Activated naive CD4-positive, alpha-beta T cell treated with anti-CD3 and anti-CD28 coated beads, Interleukin-2, amount 10 ng/mL, durations not matched to agents 7 days and 5 days (primary cell): ENCODE results near the gene TRIM73.
A peak's percentile ranks its signal among the peaks of the same experiment; 100 is the strongest.
"Not testable (repeated sequence)": the region's sequence is repeated elsewhere in the genome, so short reads cannot be mapped to it uniquely, and the experiment has no call there.

Experiments used
- CTCF ChIA-PET: fragments of 350-600 bp; sonication (Branson Sonifier 250); formaldehyde crosslinking; loops from one replicate; lab custom pipeline; 2021; ENCODE audit warnings: antibody characterized with exemption; lab: Charles Lee
- DNase-seq: peaks from one replicate; pipeline ENCODE4 v3.0.0-alpha.2; 2020
- H3K27ac Mint-ChIP-seq: one replicate; pipeline ENCODE4 v1.8.0; 2021; ENCODE audit warnings: mild to moderate bottlenecking, moderate library complexity, mixed read lengths
- H3K27me3 Mint-ChIP-seq: one replicate; pipeline ENCODE4 v1.8.0; 2021; ENCODE audit warnings: mild to moderate bottlenecking, mixed read lengths
- H3K36me3 Mint-ChIP-seq: one replicate; pipeline ENCODE4 v1.8.0; 2021; ENCODE audit warnings: mixed read lengths
- H3K4me1 Mint-ChIP-seq: one replicate; pipeline ENCODE4 v1.8.0; 2021; ENCODE audit warnings: mixed read lengths
- H3K4me3 Mint-ChIP-seq: one replicate; pipeline ENCODE4 v1.8.0; 2021; ENCODE audit warnings: mild to moderate bottlenecking, moderate library complexity, mixed read lengths
- H3K9me3 Mint-ChIP-seq: one replicate; pipeline ENCODE4 v1.8.0; 2021; ENCODE audit warnings: mixed read lengths

Gene TRIM73

DNA sequence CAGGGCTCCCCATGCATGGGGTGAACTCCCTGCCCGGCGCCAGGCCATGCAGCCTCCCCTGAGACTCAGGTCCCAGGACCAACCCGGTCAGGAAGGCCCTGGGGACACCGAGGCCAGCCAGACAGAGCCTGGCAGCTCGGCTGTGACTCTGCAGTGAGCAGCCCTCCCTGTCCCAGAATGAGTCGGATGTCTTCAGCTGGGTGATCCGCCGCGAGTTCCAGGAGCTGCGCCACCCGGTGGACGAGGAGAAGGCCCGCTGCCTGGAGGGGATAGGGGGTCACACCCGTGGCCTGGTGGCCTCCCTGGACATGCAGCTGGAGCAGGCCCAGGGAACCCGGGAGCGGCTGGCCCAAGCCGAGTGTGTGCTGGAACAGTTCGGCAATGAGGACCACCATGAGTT lies 9.2 kb downstream of the TRIM73 start:
- H3K36me3 Mint-ChIP-seq, CTCF ChIA-PET, H3K9me3 Mint-ChIP-seq: not testable (repeated sequence)

DNA sequence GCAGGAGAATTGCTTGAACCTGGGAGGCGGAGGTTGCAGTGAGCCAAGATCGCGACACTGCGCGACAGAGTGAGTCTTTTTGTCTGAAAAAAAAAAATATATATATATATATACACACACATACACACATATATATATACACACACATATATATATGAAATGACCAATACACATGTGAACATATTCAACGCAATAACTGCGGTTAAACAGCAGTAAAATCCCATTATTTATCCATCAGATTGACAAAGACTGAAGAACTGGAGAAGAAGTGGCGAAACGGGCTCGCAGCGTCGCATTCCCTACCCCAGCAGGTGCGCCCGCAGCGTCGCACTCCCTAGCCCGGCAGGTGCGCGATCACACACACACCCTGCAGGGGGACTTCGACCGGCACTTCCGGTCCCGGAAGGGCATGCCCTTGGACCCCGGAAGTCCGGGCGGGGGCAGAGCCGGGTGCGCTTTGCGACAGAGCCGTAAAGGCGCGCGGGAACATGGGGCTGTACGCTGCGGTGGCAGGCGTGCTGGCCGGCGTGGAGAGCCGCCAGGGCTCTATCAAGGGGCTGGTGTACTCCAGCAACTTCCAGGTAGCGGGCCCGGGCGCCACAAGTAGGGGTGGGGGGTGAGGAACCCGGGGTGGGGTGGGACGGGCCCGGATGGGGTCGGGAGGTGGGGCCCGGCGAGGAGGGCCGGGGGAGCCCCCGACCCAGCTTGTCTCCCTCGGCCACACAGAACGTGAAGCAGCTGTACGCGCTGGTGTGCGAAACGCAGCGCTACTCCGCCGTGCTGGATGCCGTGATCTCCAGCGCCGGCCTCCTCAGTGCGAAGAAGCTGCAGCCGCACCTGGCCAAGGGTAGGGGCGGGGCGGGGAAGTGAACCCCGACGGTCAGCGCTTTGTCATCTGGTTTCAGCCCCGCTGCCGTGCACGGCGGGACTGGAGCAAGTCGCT lies 14.7 kb downstream of the TRIM73 start:
- H3K27me3 Mint-ChIP-seq, H3K9me3 Mint-ChIP-seq, CTCF ChIA-PET, H3K4me1 Mint-ChIP-seq, H3K36me3 Mint-ChIP-seq: not testable (repeated sequence)
- peak overlapping the region; percentile 58 for H3K27ac Mint-ChIP-seq
- DNase-seq, result peak; percentile 35
- peak overlapping the region; percentile 58 for H3K4me3 Mint-ChIP-seq

More for the DNA sequence above, 9.2 kb downstream of the TRIM73 start:
- DNase-seq, H3K27me3 Mint-ChIP-seq, H3K4me3 Mint-ChIP-seq, H3K27ac Mint-ChIP-seq, H3K4me1 Mint-ChIP-seq: not testable (repeated sequence)

DNA sequence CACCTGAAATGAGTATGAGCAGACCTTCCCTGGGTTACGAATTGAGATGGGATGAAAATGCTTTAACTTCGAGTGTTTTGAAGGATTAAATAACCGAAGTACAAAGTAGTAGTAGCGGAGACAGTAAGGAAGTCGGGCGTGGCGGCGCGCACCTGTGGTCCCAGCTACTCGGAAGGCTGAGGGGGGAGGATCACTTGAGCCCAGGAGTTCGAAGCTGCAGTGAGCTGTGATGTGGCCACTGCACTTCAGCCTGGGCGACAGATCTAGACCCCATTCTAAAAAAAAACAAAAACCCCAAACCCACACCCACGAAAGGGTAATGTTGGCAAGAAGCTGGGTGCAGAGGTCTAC lies 15.4 kb downstream of the TRIM73 start:
- H3K4me3 Mint-ChIP-seq, H3K9me3 Mint-ChIP-seq, DNase-seq, H3K36me3 Mint-ChIP-seq, H3K27me3 Mint-ChIP-seq, CTCF ChIA-PET, H3K4me1 Mint-ChIP-seq, H3K27ac Mint-ChIP-seq: not testable (repeated sequence)

DNA sequence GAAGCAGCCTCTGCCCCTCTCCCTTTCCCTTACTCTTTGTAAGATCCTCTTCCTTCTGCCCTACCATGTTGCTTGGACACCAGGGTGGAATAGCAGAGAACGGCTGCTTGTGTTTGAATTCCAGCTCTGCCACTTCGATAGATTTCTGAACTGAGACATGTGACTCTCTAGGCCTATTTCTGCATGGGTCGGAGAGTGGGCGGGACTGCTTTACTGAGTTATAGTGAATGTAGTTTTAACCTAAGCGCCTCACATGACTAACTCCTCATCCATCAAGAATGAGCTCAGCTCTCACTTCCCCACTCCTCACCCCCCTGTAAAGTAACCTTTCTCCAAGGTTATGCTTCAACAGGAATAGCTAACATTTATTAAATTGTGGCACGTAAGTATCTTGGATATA lies 18.8 kb downstream of the TRIM73 start:
- H3K27ac Mint-ChIP-seq, DNase-seq, H3K4me1 Mint-ChIP-seq, H3K4me3 Mint-ChIP-seq, CTCF ChIA-PET, H3K9me3 Mint-ChIP-seq, H3K36me3 Mint-ChIP-seq, H3K27me3 Mint-ChIP-seq: not testable (repeated sequence)

- H3K9me3 Mint-ChIP-seq, H3K27me3 Mint-ChIP-seq, H3K4me1 Mint-ChIP-seq, H3K4me3 Mint-ChIP-seq, DNase-seq, CTCF ChIA-PET, H3K36me3 Mint-ChIP-seq, H3K27ac Mint-ChIP-seq: not testable (repeated sequence)
Measured at GRCh38 chr7:75414708-75415427, 19.4 kb downstream of the TRIM73 start.

DNA sequence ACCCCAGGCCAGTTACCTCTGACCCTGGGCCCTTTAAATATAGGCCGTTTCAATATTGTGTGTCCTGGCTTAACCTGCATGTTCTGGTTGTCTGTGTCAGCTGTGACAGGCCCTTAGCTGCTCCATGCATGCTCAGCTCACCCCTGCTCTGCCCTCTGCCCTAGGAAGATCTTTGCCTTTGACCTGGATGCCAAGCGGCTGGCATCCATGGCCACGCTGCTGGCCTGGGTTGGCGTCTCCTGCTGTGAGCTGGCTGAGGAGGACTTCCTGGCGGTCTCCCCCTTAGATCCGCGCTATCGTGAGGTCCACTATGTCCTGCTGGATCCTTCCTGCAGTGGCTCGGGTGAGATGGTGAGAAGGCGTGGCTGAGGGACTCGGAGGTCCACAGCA lies 20.0 kb downstream of the TRIM73 start:
- H3K4me3 Mint-ChIP-seq, DNase-seq, H3K9me3 Mint-ChIP-seq, CTCF ChIA-PET, H3K4me1 Mint-ChIP-seq, H3K27ac Mint-ChIP-seq, H3K27me3 Mint-ChIP-seq, H3K36me3 Mint-ChIP-seq: not testable (repeated sequence)

DNA sequence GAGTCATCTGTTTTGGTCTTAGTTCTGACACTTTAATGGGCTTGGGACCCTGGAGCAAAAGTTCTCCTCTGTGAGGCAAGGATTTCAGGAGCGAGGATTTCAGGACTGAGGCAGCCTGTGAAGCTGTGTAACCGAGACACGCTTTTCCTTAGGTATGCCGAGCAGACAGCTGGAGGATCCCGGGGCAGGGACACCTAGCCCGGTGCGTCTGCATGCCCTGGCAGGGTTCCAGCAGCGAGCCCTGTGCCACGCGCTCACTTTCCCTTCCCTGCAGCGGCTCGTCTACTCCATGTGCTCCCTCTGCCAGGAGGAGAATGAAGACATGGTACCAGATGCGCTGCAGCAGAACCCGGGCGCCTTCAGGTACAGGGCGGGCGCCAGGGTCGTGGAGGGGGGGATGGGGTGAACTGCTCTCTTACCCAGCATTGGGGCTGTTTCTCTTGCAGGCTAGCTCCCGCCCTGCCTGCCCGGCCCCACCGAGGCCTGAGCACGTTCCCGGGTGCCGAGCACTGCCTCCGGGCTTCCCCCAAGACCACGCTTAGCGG lies 20.5 kb downstream of the TRIM73 start:
- H3K27me3 Mint-ChIP-seq, DNase-seq, H3K9me3 Mint-ChIP-seq, H3K4me1 Mint-ChIP-seq, H3K27ac Mint-ChIP-seq, H3K4me3 Mint-ChIP-seq, CTCF ChIA-PET: not testable (repeated sequence)
- peaks cover 11% of the 10 kb centered on the region for H3K36me3 Mint-ChIP-seq

GRCh38 chr7:75416787-75417186 lies 21.4 kb downstream of the TRIM73 start:
- not testable (repeated sequence) for H3K4me1 Mint-ChIP-seq

GRCh38 chr7:75418292-75418858 lies 22.9 kb downstream of the TRIM73 start:
- H3K4me1 Mint-ChIP-seq, H3K27ac Mint-ChIP-seq, CTCF ChIA-PET, H3K9me3 Mint-ChIP-seq, DNase-seq, H3K27me3 Mint-ChIP-seq, H3K4me3 Mint-ChIP-seq: not testable (repeated sequence)
- peaks cover 14% of the 10 kb centered on the region for H3K36me3 Mint-ChIP-seq

More at GRCh38 chr7:75416787-75417186, 21.4 kb downstream of the TRIM73 start:
- H3K9me3 Mint-ChIP-seq, DNase-seq, H3K4me3 Mint-ChIP-seq, H3K27me3 Mint-ChIP-seq, H3K27ac Mint-ChIP-seq, CTCF ChIA-PET: not testable (repeated sequence)
- peaks cover 14% of the 10 kb centered on the region for H3K36me3 Mint-ChIP-seq

GRCh38 chr7:75419210-75419609 lies 23.8 kb downstream of the TRIM73 start:
- H3K4me1 Mint-ChIP-seq, H3K27me3 Mint-ChIP-seq, H3K9me3 Mint-ChIP-seq, H3K4me3 Mint-ChIP-seq, DNase-seq, CTCF ChIA-PET: not testable (repeated sequence)
- Mint-ChIP-seq H3K27ac (peak overlapping the region; percentile 49), H3K36me3 (peaks cover 19% of the 10 kb centered on the region)

DNA sequence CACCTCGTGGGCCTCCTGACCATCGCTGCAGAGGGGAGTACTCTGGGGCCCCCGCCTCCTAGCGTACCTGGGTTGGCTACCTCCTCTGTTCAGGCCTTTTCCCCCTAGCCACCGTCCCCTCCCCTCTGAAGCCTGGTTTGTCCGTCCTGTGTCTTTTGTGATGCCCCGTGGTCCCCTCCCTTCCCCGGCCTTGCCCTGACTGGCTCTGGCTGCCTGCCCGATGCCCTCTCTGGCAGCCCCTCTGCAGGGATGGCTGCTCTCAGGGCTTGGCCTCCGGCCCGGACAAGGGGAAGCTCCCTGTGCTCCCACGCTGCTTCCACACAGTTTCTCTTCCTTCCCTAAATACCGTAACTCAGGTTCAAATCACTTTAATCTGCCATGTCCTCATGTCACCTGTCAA lies 24.3 kb downstream of the TRIM73 start:
- H3K4me1 Mint-ChIP-seq, H3K4me3 Mint-ChIP-seq, CTCF ChIA-PET, H3K27me3 Mint-ChIP-seq, H3K9me3 Mint-ChIP-seq, DNase-seq, H3K27ac Mint-ChIP-seq: not testable (repeated sequence)
- peaks cover 21% of the 10 kb centered on the region for H3K36me3 Mint-ChIP-seq

- DNase-seq, H3K4me3 Mint-ChIP-seq, H3K4me1 Mint-ChIP-seq, CTCF ChIA-PET, H3K27me3 Mint-ChIP-seq, H3K27ac Mint-ChIP-seq, H3K9me3 Mint-ChIP-seq: not testable (repeated sequence)
- peaks cover 21% of the 10 kb centered on the region for H3K36me3 Mint-ChIP-seq
Measured at GRCh38 chr7:75420152-75420551, 24.7 kb downstream of the TRIM73 start.

DNA sequence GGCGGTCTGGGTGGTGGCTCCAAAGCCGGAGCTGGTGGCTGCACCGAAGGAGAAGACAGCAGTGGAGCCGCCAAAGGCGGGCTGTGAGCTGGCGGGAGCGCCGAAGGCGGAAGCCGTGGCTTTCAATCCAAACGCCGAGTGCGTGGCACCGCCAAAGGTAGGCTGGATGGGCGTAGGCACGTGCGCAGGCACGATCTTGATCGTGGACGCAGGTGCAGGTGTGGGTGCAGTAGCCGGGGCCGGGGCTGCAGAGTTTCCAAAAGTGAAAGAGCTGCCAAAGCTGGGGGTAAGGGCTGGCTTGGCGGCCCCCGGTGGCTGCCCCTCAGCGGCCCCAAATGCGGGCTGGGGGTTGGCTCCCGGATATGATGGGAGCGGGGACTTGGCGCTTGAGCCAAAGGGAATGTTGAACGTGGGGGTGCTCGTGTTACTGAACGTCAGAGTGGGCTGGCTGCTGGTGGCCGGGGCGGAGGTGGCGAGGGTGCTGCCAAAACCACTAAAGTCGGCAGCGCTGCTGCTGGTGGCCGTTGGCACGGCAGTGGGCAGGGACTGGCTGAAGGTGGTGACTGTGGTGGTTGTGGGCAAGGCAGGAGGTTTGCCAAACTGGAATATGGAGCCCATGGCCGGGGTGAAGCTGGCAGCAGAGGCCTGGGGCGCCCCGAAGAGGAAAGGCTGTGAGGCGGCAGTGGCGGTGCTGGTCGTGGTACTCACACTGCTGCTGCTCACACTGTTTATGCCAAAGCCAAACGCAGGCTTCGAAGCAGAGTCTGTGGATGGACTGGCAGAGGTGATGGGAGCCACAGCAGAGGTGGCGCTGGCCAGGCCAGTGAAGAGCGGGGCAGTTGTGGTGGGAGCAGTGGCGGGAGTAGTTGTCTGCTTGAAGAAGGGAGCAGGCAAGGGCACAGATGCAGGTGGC lies 26.6 kb downstream of the TRIM73 start:
- H3K27ac Mint-ChIP-seq, DNase-seq, H3K4me3 Mint-ChIP-seq, H3K4me1 Mint-ChIP-seq, CTCF ChIA-PET, H3K27me3 Mint-ChIP-seq, H3K9me3 Mint-ChIP-seq: not testable (repeated sequence)
- H3K36me3 Mint-ChIP-seq, result peaks cover 18% of the 10 kb centered on the region

- H3K9me3 Mint-ChIP-seq, CTCF ChIA-PET, H3K4me3 Mint-ChIP-seq, H3K27me3 Mint-ChIP-seq, DNase-seq, H3K27ac Mint-ChIP-seq: not testable (repeated sequence)
- Mint-ChIP-seq H3K4me1 (peaks cover 11% of the 10 kb centered on the region), H3K36me3 (peaks cover 20% of the 10 kb centered on the region)
Measured at GRCh38 chr7:75423481-75423880, 28.1 kb downstream of the TRIM73 start.
